HG03066 (cell line): ENCODE measurements around the gene TYRO3.

ENCODE experiments used
- ATAC-seq: cut with Tn5 transposase; IDR thresholded peaks from one replicate; pipeline ENCODE4 v1.9.1; 2021; ENCODE audit warnings: low read depth; ENCODE audit not compliant: unreplicated experiment

The TYRO3 gene

DNA sequence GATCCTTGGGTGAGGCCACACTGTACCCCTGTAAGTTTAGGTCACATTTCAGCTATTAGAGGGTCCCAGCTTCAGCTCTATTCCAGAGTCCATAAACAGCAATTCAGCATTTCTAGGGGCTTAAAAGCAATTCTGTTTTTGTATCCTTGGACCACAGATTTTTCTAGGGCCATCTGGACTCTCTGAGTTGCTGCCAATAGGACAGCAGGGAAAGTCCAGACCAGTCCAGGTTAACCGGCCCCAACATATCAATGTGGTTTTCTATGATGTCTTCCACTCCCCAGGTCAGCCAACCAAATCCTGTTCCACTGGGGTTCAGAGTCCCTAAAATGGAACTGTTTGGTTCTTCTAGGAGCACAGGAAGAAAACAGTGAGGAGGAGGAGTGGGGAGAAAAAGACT lies 40.0 kb downstream of the TYRO3 start:
- ATAC-seq = no peak

- no peak for ATAC-seq
These were observed 44.5 kb downstream of the TYRO3 start for GRCh38 chr15:41603411-41603935.

- no peak for ATAC-seq
These were observed 45.2 kb downstream of the TYRO3 start for GRCh38 chr15:41603941-41604911.

DNA sequence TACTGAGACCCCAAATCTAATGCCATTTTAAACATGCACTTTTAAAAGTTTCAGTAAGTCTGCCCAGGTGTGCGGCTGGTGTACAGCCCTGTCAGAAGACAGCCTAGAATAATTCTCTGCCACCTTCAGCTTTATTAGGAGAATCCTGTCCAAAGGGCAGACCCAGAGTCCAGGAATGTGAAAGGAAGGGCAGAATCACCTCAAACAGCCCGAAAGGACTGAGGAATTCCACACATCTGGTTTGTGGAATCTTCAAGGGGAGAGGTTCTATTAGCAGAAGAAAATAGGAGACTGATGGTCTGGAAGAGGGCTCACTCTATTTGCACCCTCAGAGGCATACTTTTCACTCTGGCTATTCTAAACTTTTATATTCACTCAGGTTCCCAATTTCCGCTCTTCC lies 46.6 kb downstream of the TYRO3 start:
- ATAC-seq = no peak

DNA sequence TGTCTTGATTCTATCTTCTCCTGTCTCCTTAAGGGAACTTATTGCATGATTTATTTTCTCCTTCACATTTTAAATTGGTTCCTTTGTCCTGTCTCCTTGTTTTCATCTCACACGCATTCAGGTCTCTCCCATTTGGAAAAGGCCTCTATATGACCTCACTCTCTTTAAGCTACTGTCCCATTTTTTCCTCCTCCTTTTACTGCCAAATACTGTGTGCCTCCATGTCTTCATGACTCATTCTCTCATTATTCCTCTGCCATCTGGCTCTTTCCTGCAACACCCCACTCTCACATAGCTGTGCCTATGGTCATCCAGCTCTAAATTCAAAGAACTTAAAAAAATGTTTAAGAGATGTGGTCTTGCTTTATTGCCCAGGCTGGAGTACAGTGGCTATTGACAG lies 48.0 kb downstream of the TYRO3 start:
- ATAC-seq = no peak

- ATAC-seq = no peak
These were observed 50.1 kb downstream of the TYRO3 start for GRCh38 chr15:41609123-41609522.

- no peak for ATAC-seq
These were observed 51.0 kb downstream of the TYRO3 start for GRCh38 chr15:41610048-41610447.

GRCh38 chr15:41620536-41621199 lies 61.7 kb downstream of the TYRO3 start:
- ATAC-seq = no peak

DNA sequence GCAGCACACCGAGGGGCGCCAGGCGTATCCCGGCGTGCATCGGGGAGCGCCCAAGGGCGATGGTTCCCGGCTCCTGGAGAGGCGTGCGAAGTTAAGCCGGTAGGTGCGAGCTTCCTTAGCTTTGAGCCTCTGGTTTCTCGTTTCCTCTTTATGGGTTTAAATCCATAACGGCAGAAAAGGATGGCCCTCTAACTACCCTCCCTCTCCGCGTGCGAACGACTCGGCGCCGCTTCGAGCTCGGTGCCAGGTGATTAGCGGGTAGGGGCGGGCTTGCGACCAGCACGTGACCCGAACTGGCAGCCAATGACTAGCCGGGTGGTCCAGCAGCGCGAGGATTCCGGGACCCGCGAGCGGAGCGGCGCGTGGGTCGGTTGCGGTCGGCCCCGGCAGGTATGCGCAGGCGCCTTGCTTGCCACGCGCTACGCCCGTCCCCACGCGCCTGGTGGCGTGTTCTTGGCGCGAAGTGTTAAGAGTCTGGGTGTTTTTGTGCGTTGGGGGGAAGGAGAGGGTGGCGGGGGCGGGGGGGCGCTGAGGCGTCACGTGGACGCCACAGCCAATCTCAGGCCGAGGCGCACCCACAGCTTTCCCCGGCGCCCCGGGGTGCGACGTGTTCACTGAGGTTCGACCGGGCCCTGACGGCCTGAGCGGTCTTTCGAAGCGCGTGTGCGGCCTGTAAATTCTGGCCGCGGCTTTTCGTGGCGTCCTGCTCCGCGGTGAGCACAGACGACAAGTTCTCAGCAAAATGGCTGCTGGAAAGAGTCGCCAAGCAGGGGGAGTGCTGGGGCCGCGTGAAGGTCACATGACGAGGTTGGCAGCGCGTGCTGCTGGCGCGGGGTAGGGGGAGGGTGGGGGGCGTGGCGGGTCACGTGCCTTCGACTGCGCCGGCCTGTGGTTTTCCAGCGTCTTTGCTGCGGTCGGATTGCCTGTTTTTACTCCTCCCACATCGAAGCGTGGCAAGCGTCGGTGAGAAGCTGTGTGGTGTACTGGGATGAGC lies 62.5 kb downstream of the TYRO3 start:
- ATAC-seq = no peak

GRCh38 chr15:41622901-41623300 lies 63.9 kb downstream of the TYRO3 start:
- no peak for ATAC-seq

DNA sequence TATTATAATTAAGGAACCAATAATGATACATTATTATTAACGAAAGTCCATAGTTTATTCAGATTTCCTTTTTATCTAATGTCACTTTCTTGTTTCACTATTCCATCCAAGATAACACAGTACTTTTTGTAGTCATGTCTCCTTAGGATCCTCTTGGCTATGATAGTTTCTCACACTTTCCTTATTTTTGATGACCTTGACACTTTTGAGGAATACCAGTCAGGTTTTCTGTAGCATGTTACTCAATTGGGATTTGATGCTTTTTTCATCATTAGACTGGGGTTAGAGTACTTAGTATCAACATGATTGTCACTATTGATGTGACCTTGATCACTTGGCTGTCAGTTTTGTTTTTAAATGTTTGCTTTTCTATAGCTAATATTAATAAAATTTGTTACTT lies 68.2 kb downstream of the TYRO3 start:
- ATAC-seq = no peak

- ATAC-seq = no peak
These were observed 70.5 kb downstream of the TYRO3 start for GRCh38 chr15:41629463-41629862.

- no peak for ATAC-seq
These were observed 70.9 kb downstream of the TYRO3 start for GRCh38 chr15:41629883-41630282.

GRCh38 chr15:41630616-41631217 lies 71.7 kb downstream of the TYRO3 start:
- no peak for ATAC-seq

- ATAC-seq = no peak
These were observed 73.0 kb downstream of the TYRO3 start for GRCh38 chr15:41631880-41632470.
